ENCODE results near the gene TERT. TPM values are rescaled to one million over a fixed set of nuclear protein-coding genes. Genes with fewer than 3 reads are reported as not detected.

Gene TERT
- total and polyA plus RNA-seq, 2 experiments from 2014 or later = 0.08 TPM; not detected in 1

DNA sequence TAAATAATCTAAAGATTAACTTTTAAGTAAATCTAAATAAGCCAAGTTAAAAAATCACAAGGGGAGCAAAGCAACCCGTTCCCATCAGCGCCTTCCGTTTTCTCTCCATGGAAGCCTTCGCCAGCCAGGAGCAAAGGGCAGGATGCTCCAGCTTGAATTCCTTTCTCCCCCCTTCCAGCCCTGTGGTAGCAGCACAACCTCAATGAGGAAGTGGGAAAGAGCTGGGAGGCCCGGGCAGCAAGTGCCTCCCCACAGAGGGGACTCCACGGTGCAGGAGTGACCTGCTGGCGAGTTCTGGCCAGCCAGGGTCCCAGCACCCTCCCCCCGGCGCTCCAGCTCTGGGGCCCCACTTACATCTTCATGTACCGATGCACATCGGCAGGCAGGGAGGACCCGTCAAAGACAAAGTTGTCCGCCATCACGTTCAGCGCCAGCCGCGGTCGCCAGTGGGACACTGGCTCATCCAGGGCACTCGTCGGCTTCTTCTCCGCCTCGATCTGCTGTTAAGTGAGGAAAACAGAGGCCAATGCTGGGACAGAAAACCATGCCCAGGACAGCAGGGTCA, 43.7 kb upstream of the TERT start:
- no peak for TF ChIP-seq EZH2phosphoT487 (IDR thresholded peaks at IDR 0.05; ENCODE audit: low read depth, severe bottlenecking, unreplicated experiment)
- no peak for TF ChIP-seq EZH2 (IDR thresholded peaks at IDR 0.05; ENCODE audit: borderline replicate concordance)
- TF ChIP-seq, protein P1, sequence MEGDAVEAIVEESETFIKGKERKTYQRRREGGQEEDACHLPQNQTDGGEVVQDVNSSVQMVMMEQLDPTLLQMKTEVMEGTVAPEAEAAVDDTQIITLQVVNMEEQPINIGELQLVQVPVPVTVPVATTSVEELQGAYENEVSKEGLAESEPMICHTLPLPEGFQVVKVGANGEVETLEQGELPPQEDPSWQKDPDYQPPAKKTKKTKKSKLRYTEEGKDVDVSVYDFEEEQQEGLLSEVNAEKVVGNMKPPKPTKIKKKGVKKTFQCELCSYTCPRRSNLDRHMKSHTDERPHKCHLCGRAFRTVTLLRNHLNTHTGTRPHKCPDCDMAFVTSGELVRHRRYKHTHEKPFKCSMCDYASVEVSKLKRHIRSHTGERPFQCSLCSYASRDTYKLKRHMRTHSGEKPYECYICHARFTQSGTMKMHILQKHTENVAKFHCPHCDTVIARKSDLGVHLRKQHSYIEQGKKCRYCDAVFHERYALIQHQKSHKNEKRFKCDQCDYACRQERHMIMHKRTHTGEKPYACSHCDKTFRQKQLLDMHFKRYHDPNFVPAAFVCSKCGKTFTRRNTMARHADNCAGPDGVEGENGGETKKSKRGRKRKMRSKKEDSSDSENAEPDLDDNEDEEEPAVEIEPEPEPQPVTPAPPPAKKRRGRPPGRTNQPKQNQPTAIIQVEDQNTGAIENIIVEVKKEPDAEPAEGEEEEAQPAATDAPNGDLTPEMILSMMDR (IDR thresholded peaks at IDR 0.05; ENCODE audit: poor library complexity) = no peak
- DNase-seq (ENCODE audit: low spot score) = no peak
- H3K9me2 ChIP-seq (replicated peaks; ENCODE audit: insufficient read depth) = no peaks in the 10 kb centered on the region
- H4K20me1 ChIP-seq (ENCODE audit: insufficient read depth, poor library complexity, severe bottlenecking) = no peaks in the 10 kb centered on the region
- 95% methylated on average over 22 of the region's 22 CpGs for WGBS (ENCODE audit: low lambda C conversion rate, missing lambda C conversion rate)
- no peaks in the 10 kb centered on the region for H3K36me3 ChIP-seq (replicated peaks; ENCODE audit: insufficient read depth, low read depth)
- no peaks in the 10 kb centered on the region for H3K9me3 ChIP-seq (ENCODE audit: low read depth)
- H3K27me3 ChIP-seq = no peaks in the 10 kb centered on the region
- no peak overlapping the region for H3K4me2 ChIP-seq
- no peak overlapping the region for H2AFZ ChIP-seq
- H3K4me1 ChIP-seq (ENCODE audit: insufficient read depth) = peaks cover 4% of the 10 kb centered on the region
- H3K4me3 ChIP-seq = no peak overlapping the region
- H3K79me2 ChIP-seq = peaks cover 18% of the 10 kb centered on the region
- no peak overlapping the region for H3K27ac ChIP-seq

DNA sequence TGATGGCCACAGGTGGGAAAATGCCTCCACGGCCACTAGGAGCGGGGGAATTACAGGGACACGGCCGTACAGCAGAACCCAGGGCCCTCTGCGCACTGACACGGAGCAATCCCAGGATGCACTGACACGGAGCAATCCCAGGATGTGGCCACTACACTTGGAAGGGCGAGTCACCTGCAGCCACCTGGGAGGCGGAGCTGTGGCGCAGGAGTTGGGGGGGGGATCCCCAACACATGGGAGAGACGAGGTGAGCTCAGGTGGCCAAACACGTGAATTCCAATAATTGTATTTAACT, 43.3 kb upstream of the TERT start:
- H3K4me2 ChIP-seq = no peak overlapping the region
- H3K4me1 ChIP-seq (ENCODE audit: insufficient read depth) = peaks cover under 1% of the 10 kb centered on the region
- 90% methylated on average over 12 of the region's 12 CpGs for WGBS (ENCODE audit: low lambda C conversion rate, missing lambda C conversion rate)
- no peak overlapping the region for H2AFZ ChIP-seq
- H3K27me3 ChIP-seq = no peaks in the 10 kb centered on the region
- H3K9me2 ChIP-seq (replicated peaks; ENCODE audit: insufficient read depth) = no peaks in the 10 kb centered on the region
- H3K9me3 ChIP-seq (ENCODE audit: low read depth) = no peaks in the 10 kb centered on the region
- H3K36me3 ChIP-seq (replicated peaks; ENCODE audit: insufficient read depth, low read depth) = no peaks in the 10 kb centered on the region
- no peaks in the 10 kb centered on the region for H4K20me1 ChIP-seq (ENCODE audit: insufficient read depth, poor library complexity, severe bottlenecking)
- no peak for DNase-seq (ENCODE audit: low spot score)
- TF ChIP-seq EZH2phosphoT487 (IDR thresholded peaks at IDR 0.05; ENCODE audit: low read depth, severe bottlenecking, unreplicated experiment) (no peak), EZH2 (IDR thresholded peaks at IDR 0.05; ENCODE audit: borderline replicate concordance) (no peak)
- TF ChIP-seq, protein P1 (IDR thresholded peaks at IDR 0.05; ENCODE audit: poor library complexity) = no peak
- H3K27ac ChIP-seq = no peak overlapping the region
- H3K79me2 ChIP-seq = peaks cover 14% of the 10 kb centered on the region
- no peak overlapping the region for H3K4me3 ChIP-seq

DNA sequence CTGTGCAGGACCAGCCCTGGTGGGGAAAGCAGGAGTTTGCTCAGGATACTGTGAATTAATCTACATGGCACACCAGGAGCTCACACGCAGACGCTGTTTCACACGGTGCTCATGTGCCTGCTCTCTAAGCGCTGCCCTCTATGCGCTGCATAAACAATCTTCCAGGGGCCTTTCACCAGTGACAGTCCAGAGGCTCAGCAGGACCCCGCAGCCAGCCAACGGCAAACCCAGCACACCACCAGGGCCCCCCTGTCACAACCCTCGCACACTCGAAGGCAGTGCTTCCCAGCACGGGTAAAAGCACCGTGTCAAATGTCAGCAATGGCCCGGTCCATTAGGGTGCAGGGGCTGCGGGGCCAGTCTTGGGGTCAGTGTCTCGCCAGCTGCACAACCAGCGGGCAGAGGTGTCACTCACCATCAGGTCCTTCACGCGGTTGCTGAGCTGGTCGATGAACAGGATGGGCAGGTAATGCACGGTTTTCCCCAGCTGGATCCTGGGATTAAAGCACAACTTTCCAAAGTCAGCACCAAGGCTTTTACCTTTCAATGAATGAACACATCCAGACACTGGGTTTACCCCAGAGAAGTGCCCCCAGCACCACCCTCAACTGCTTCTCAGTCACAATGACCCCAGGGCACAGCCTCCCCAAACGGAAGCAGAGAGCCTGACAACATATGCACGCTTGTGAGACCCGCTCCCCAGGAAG, 42.8 kb upstream of the TERT start:
- Histone ChIP-seq H3K9me2 (replicated peaks; ENCODE audit: insufficient read depth) (no peaks in the 10 kb centered on the region), H3K4me3 (no peak overlapping the region), H3K27me3 (no peaks in the 10 kb centered on the region), H3K9me3 (ENCODE audit: low read depth) (no peaks in the 10 kb centered on the region), H3K79me2 (peaks cover 9% of the 10 kb centered on the region), H3K27ac (no peak overlapping the region), H3K36me3 (replicated peaks; ENCODE audit: insufficient read depth, low read depth) (no peaks in the 10 kb centered on the region), H2AFZ (no peak overlapping the region), H3K4me1 (ENCODE audit: insufficient read depth) (no peaks in the 10 kb centered on the region), H3K4me2 (no peak overlapping the region), H4K20me1 (ENCODE audit: insufficient read depth, poor library complexity, severe bottlenecking) (no peaks in the 10 kb centered on the region)
- no peak for DNase-seq (ENCODE audit: low spot score)
- WGBS (ENCODE audit: low lambda C conversion rate, missing lambda C conversion rate) = 94% methylated on average over 22 of the region's 22 CpGs
- TF ChIP-seq EZH2 (IDR thresholded peaks at IDR 0.05; ENCODE audit: borderline replicate concordance) (no peak), EZH2phosphoT487 (IDR thresholded peaks at IDR 0.05; ENCODE audit: low read depth, severe bottlenecking, unreplicated experiment) (no peak)
- TF ChIP-seq, protein P1 (IDR thresholded peaks at IDR 0.05; ENCODE audit: poor library complexity) = no peak

All from hepatocyte (in vitro differentiated cells).